Islet of Langerhans (tissue), 1 donor: Measurements from ENCODE around the gene TIAM2.

Experiments
- FAIRE-seq: peaks from one replicate; lab custom pipeline; 2011; peaks lifted over from hg19 to GRCh38; lab: Jason Lieb, UNC

The TIAM2 gene

DNA sequence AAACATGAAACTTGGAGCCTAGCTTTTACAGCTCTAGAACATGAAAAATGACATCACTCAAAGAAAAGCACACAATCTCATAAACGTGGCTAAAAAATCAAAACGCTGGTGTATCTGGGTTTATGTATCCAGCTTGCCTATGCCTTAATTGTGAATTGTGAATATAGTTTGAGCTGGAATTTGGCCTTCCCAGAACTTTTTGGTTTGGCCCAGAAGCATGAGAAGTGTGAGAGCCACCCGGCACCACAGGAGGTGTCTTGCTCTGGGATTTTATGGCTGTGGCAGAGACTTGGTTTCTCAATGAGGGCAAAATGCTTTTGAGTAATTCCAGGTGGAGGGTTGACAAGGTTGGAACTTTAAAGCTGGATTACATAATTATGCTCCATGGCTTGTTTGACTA, 69.2 kb downstream of the TIAM2 start:
- FAIRE-seq, result no peak

DNA sequence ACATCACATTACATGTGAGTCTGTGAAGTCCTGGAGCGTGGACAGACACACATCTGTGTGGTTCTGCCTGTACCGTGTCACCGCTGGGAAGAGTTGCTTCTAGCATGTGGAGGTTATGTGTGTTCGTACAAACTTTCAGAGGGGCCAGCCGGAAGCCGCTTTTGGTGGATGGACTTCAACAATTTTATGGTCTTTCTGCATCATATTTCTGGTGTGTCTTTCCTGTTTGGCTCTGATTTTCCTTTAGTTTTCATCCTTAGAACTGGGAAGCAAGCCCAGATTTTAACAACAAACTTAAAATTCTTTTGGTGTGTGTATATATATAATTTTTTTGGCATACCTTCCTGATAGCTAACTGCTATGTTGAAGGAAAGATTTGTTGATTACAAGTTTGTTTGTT, 71.2 kb downstream of the TIAM2 start:
- no peak for FAIRE-seq

DNA sequence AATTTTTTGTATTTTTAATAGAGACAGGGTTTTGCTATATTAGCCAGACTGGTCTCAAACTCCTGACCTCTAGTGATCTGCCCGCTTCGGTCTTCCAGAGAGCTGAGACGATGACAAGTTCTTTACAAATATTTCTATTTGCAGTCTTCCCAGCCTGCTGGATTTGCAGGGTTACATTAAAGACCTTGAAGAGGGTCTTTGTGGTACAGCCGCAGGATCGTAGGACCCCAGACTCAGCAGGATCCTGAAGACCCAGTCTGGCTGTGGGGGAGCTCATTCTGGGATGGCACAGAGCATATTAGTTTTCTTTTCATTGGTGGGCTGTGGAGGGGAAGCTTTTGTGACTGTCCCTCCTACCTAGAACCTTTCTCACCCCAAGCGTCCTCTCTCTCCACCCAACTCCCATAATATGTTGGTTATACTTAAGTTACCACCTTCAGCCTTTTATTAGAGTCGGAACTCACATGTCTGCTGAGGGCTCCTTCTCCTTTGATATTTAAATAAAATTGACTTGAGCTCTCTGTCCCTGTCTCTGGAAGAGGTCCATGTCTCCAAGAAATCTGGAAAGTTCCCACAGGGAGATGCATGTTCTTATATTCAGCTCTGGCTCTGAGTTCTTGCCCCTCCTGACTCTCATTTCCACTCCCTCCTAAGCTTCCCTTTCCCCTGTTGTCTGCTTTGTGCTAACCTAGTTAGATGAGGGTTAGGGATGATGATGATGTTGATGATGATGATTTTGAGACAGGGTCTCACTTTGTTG, 72.0 kb downstream of the TIAM2 start:
- FAIRE-seq, result no peak

DNA sequence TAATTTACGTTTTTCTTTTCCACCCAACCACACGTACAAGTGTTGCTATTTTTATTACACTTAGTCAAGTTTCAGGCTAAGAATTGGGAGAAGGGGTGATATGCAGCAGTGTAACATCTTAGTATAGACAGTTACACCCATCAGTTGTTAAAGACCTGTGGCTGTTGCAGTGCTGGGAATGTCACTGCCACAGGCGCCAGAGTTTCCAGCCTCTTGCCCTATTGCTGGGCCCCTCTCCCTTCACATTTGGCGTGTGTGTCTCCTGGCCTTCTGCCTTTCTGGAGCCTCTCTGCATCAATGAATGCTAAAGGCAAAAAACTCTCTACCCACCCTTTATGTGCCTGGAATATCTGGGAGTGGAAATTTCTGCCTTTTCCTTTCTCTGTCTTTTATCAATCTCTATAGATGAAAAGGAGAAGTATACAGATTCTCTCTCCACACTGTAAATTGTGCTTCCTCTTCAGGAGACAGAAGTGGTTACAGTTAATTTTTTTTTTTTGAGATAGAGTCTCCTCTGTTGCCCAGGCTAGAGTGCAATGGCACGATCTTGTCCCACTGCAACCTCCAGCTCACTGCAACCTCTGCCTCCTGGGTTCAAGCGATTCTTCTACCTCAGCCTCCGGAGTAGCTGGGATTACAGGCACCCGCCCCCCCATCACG, 73.0 kb downstream of the TIAM2 start:
- no peak for FAIRE-seq

- FAIRE-seq, result no peak
These were observed 74.4 kb downstream of the TIAM2 start for GRCh38 chr6:155069543-155069942.

DNA sequence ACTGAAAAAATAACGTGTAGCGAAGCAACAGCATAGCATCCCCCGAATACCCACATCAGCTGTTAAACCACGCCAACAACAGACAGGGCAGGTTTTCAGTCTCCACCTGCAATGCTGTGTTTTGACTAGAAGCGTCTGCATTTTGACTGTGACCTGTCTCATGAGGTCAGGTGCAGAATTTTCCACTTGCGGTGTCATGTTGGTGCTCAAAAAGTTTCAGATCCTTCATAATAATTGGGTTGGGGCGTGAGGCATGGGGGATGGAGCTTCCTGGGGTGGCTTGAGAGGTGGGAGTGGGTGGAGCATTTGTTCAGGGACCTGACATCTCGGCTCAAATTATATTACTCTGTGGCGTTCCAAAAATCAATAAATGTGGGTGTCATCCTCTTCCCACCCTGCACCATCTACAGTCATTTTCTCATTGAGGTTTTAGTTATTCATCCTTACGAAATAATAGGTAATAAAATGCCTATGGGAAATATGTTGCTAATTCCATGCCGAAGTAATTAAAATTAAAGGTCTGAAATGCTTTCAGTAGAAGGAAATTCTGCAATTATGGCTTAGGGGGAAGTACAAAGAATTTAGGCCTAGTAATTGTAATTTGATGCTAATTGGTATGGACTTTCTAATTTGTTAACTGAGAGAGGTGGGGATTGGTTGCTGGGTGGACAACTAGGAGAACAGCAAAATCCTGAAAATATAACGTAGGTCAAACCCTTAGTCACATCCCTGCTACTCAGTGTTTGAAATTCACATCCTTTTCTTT, 81.0 kb downstream of the TIAM2 start:
- no peak for FAIRE-seq

- no peak for FAIRE-seq
These were observed 82.2 kb downstream of the TIAM2 start for GRCh38 chr6:155077331-155077730.

GRCh38 chr6:155077784-155078183, 82.7 kb downstream of the TIAM2 start:
- no peak for FAIRE-seq

DNA sequence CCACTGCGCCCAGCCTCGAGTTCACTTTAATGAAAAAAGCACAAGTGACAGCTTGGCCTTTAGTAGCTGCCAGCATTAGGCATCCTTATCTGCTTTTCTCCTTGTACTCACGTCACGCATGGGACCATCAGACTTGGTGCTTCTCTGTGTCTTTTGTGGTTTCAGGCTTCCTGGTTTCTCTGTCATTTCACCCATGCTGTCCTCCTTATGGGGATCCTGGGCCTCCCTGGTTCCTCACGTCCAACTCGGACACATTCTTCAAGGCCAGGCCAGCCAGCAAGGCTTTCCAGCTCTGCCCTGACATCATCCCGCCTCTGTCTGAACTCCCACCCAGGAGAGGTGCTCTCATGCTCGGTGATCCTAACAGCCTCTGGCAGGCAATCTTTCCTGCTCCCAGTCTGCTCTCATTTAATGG, 83.2 kb downstream of the TIAM2 start:
- no peak for FAIRE-seq

DNA sequence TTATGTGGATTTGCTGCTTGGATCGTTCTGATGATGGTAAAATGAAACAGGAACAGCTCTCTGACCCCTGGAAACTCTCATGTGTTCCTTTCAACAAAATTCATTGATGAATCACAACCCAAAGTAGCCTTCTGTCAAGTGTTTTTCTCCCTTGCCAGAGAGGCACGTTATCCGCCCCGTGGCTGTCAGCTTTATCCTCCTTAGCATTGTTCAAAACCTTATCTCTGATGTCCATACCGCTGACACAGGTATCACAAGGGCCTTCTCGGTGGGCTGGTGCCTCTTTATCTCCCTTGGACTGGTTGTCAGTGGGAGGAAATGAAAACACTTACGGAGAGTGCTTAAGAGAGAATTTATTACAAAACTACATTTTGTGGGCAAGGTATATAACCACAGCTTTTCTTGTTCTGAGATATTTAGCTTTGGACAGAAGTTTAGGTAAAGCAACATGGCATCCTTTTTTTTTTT, 84.9 kb downstream of the TIAM2 start:
- FAIRE-seq, result no peak

- no peak for FAIRE-seq
These were observed 86.0 kb downstream of the TIAM2 start for GRCh38 chr6:155080881-155081845.

DNA sequence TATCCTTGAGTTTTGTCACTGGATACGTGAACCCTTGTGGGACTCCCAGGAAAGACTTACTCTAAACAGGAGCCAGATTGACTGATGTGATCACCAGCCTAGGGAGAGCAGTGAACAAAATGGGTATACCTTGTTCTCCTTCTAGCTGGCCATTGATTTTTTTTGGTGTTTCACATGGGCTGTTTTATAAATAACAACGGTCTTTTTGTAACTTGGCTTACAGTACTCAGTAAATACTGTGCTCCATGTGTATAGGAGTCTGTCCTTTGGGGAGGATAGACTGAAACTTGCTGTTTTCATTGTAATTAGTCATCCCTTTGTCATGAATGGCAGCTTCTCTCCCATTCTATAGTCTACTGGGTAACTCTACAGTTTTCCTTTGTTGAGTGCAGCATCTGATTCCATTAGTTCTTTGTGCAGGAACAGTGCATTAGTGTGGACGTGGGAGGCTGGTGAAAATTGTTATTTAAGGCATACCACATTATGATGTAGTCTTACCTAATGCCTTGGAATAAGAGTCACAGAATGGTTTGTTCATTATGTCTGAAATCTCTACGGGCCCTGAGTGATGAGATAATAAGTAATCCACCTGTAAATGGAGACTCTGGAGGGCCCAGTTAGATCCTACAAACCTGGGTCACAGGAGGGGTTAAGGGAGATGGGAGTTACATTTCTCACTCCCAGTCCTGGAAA, 89.5 kb downstream of the TIAM2 start:
- no peak for FAIRE-seq

- no peak for FAIRE-seq
These were observed 90.6 kb downstream of the TIAM2 start for GRCh38 chr6:155085582-155086257.

DNA sequence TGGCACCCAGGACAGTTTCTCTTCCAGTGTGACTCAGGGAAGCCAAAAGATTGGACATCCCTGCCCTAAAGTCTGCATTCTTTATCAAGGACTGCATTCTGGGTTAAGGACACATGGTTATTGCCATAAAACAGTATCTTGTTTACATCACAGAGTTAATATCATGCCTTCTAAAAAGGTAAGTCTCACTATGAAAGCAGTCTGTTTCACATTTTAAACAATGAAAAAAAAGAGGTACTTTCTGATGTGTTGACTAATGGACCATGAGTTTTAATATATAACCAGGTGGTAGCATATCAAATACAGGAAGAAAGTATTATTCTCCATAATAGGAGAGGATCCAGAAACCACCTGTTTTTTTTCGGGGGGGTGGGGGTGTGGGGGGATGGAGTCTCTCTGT, 93.7 kb downstream of the TIAM2 start:
- no peak for FAIRE-seq

DNA sequence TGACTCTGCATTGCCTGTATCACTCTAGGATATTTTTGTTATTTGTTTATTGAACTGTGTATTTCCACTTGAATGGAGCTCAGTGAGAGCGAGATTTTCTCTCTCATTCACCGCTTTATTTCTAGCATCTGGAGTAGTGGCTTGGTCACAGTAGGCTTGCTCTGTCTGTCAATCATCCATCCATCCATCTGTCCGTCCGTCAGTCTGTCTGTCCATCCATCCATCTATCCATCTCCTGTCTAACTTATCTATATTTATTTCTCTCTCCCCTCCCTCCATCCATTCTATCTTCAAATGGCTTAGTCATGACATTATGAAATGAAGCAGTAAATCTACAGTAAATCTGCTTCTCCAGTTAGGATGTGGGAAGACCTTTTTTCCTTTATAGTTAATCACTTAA, 94.6 kb downstream of the TIAM2 start:
- no peak for FAIRE-seq

DNA sequence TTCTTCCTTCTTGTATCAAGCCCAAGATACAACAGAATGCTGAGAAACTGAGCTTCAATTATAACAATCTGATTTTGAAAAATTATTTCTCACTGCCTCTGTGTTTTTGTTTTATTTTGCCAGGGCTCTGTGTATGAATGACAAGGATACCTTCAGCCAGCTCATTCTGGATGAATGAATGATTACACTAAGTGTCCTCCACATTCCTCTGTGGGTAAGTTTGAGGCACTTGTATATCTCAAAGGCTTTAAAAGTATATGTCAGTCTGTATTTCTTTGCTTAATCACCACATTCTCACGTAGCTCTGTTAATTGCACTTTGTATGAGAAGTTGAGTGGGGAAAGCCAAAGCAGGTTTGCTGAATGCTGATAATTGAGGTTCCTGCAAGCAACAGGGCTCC, 95.1 kb downstream of the TIAM2 start:
- FAIRE-seq, result no peak

- no peak for FAIRE-seq
These were observed 96.6 kb downstream of the TIAM2 start for GRCh38 chr6:155091756-155092155.

DNA sequence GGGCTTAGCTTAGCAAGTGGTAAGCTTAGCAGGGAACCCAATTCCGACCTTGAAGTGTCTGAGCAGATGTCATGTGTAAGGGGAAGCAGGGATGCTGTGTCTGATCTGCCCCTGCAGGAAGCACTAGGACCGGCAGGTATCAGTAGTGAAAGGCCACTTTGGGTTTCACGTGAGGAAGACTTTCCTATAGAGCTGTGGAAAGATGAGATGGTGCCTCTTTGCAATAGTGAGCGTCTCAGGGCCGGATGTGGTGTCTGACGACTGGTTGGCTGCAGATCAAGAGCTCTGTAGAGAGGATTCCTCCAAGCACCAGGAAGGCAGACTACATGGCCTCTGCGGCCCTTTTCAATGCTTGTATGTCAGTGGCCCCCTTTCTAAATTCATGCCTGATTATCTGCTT, 98.3 kb downstream of the TIAM2 start:
- no peak for FAIRE-seq

DNA sequence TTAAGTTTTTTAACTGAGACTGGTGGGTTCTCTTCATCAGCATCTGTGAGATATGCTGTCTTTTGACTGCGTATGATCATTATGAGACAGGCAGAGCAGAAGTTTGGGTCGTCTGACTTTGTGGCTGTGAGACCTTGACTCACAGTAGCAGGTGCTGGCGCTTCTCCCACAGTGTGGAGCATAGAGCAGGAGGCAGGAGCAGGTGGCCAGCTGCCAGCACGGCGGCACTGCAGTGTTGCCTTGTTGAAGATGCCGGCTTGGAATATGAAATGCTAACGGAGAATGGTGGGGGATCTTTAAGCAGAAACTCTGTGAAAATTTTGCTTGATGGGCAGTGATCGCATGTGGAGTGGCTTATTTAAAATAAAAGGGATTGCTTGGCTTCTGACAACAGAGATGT, 105.0 kb downstream of the TIAM2 start:
- FAIRE-seq, result no peak

GRCh38 chr6:155100591-155100990, 105.5 kb downstream of the TIAM2 start:
- no peak for FAIRE-seq
